K562 (cell line): ENCODE results near the gene IGF1R. TPM values are rescaled to one million over a fixed set of nuclear protein-coding genes. Genes with fewer than 3 reads are reported as not detected.

Experiments
- ATAC-seq: fragments of 200-7000 bp; cut with Tn5 transposase; 3 replicates; pipeline ENCODE4 v1.9.1; 2020; ENCODE audit warnings: moderate library complexity
- BruUV-seq: library from RNA; stranded (reverse); fragments of 400-500 nt; replicated peaks from 2 replicates; lab custom pipeline; 2021; lab: Mats Ljungman, UMichigan
- CTCF ChIA-PET: fragments of 300-600 bp; formaldehyde crosslinking; extraction: SDS; loops from one replicate; lab custom pipeline; 2021; ENCODE audit warnings: low intra/inter-chr PET ratio; lab: Yijun Ruan, JAX
- POLR2A ChIA-PET: fragments of 300-600, 350-650 bp; sonication (Branson Sonifier 250); formaldehyde crosslinking; extraction: SDS; loops from one replicate; lab custom pipeline; 2021; ENCODE audit warnings: antibody characterized with exemption, inconsistent platforms; lab: Yijun Ruan, JAX
- DNase-seq, 4 experiments: peaks; one replicate each; pipeline versions ENCODE4 v3.0.0 to v3.0.0-alpha.2; 2011 to 2018; ENCODE audit warnings: low spot score in 3 of 4, mixed read lengths in 3 of 4; ENCODE audit errors: extremely low read depth in 1 of 4
- FAIRE-seq: peaks from 2 replicates; lab custom pipeline; 2011; peaks lifted over from hg19 to GRCh38; lab: Jason Lieb, UNC
- H2AFZ ChIP-seq: 2 replicates; pipeline ENCODE4 v1.6.0; 2011; ENCODE audit warnings: low read depth, low read length, control low read depth, inconsistent platforms
- H3K27ac ChIP-seq: fragments of 200-600 bp; 3 replicates; pipeline ENCODE4 v1.8.0; 2011; ENCODE audit warnings: low read depth, mild to moderate bottlenecking, control low read depth, inconsistent platforms, low read length, moderate library complexity, mixed read lengths; ENCODE audit errors: extremely low read depth
- H3K27me3 ChIP-seq, 2 experiments: fragments of 300-600 bp in 1 of 2; 2 replicates in 1 of 2; 3 replicates in 1 of 2; pipeline versions ENCODE4 v1.6.0 to v1.8.0; 2011; ENCODE audit warnings: inconsistent platforms in 2 of 2, low read length in 2 of 2, mild to moderate bottlenecking in 1 of 2, mixed read lengths in 1 of 2, moderate library complexity in 1 of 2; ENCODE audit not compliant: control insufficient read depth in 2 of 2, insufficient read depth in 2 of 2
- H3K36me3 ChIP-seq: fragments of 300-600 bp; 3 replicates; pipeline ENCODE4 v1.8.0; 2011; ENCODE audit warnings: mild to moderate bottlenecking, low read length, inconsistent platforms; ENCODE audit not compliant: control insufficient read depth, insufficient read depth
- H3K4me1 ChIP-seq, 2 experiments: fragments of 200-600 bp in 1 of 2; replicated peaks in 1 of 2; 2 replicates in 1 of 2; 3 replicates in 1 of 2; pipeline versions ENCODE4 v1.5.1 to v1.8.0; 2011; ENCODE audit warnings: inconsistent platforms in 2 of 2, low read length in 2 of 2, mild to moderate bottlenecking in 1 of 2, mixed read lengths in 1 of 2, moderate library complexity in 1 of 2; ENCODE audit not compliant: control insufficient read depth in 2 of 2, insufficient read depth in 2 of 2
- H3K4me2 ChIP-seq: 2 replicates; pipeline ENCODE4 v1.6.1; 2011; ENCODE audit warnings: low read length, control low read depth, inconsistent platforms, mixed read lengths; ENCODE audit not compliant: insufficient read depth
- H3K4me3 ChIP-seq: fragments of 200-600 bp; sonication (generic), shearing (Covaris generic); 2 replicates; pipeline ENCODE4 v1.5.1; 2016; ENCODE audit warnings: control low read depth, inconsistent platforms
- H3K79me2 ChIP-seq: fragments of 200-600 bp; 3 replicates; pipeline ENCODE4 v1.8.0; 2011; ENCODE audit warnings: low read length, inconsistent platforms; ENCODE audit not compliant: control insufficient read depth, insufficient read depth
- H3K9ac ChIP-seq, 2 experiments: 2 replicates each; pipeline versions ENCODE4 v1.6.0 to v1.6.1; 2011; ENCODE audit warnings: low read depth in 2 of 2, low read length in 2 of 2, control low read depth in 1 of 2, inconsistent platforms in 1 of 2, mild to moderate bottlenecking in 1 of 2, mixed read lengths in 1 of 2; ENCODE audit not compliant: insufficient read depth in 1 of 2
- H3K9me1 ChIP-seq: one replicate; pipeline ENCODE4 v1.6.0; 2011; ENCODE audit warnings: inconsistent platforms, mild to moderate bottlenecking, low read length, moderate library complexity; ENCODE audit not compliant: control insufficient read depth, insufficient read depth
- H3K9me3 ChIP-seq: replicated peaks from 2 replicates; pipeline ENCODE4 v1.5.1; 2011; ENCODE audit warnings: low read depth, low read length, inconsistent platforms; ENCODE audit not compliant: control insufficient read depth, insufficient read depth
- H4K20me1 ChIP-seq: replicated peaks from 2 replicates; pipeline ENCODE4 v1.6.1; 2011; ENCODE audit warnings: low read length, inconsistent platforms, mixed read lengths; ENCODE audit not compliant: control insufficient read depth, insufficient read depth
- BHLHE40 ChIP-seq: IDR thresholded peaks from 2 replicates; pipeline ENCODE4 v1.6.1; 2011; ENCODE audit warnings: low read length, improper control_type of control experiment
- EP400 ChIP-seq: fragments of 450-650 bp; IDR thresholded peaks from 2 replicates; pipeline ENCODE4 v1.6.1; 2017; ENCODE audit warnings: antibody characterized with exemption, mild to moderate bottlenecking, moderate library complexity
- FOXJ3 ChIP-seq: sonication (generic); formaldehyde crosslinking; IDR thresholded peaks from 2 replicates; pipeline ENCODE4 v1.4.0; 2020; ENCODE audit warnings: mild to moderate bottlenecking, missing genetic modification reagents
- GTF2E2 ChIP-seq: fragments of 200-800 bp; sonication (Bioruptor generic); IDR thresholded peaks from 2 replicates; pipeline ENCODE4 v1.6.1; 2016; ENCODE audit warnings: missing genetic modification characterization, missing compliant biosample characterization
- HDGF ChIP-seq: fragments of 450-650 bp; IDR thresholded peaks from 2 replicates; pipeline ENCODE4 v1.6.1; 2016
- MBD2 ChIP-seq: sonication (generic); IDR thresholded peaks from 2 replicates; pipeline ENCODE4 v1.6.1; 2016; ENCODE audit warnings: low read depth, borderline replicate concordance
- MCM7 ChIP-seq, 2 experiments: fragments of 450-650 bp; IDR thresholded peaks; 2 replicates each; pipeline ENCODE4 v1.6.1; 2016 to 2018
- MIER1 ChIP-seq: fragments of 450-650 bp; IDR thresholded peaks from 2 replicates; pipeline ENCODE4 v1.6.1; 2016; ENCODE audit warnings: antibody characterized with exemption, mild to moderate bottlenecking, low read depth
- MTA2 ChIP-seq: fragments of 450-650 bp; IDR thresholded peaks from 2 replicates; pipeline ENCODE4 v1.6.1; 2016; ENCODE audit warnings: low read depth
- MTF1 ChIP-seq: fragments of 250-450 bp; sonication (Bioruptor Pico); IDR thresholded peaks from 2 replicates; pipeline ENCODE4 v1.9.0; 2021; ENCODE audit warnings: moderate library complexity, mild to moderate bottlenecking, inconsistent platforms, borderline replicate concordance
- MXI1 ChIP-seq: IDR thresholded peaks from 2 replicates; pipeline ENCODE4 v1.6.1; 2011; ENCODE audit warnings: low read depth, mild to moderate bottlenecking, improper control_type of control experiment, low read length
- POLR2H ChIP-seq: IDR thresholded peaks from 2 replicates; pipeline ENCODE4 v1.6.1; 2016; ENCODE audit warnings: missing genetic modification characterization, low read depth, mild to moderate bottlenecking, control low read depth, missing compliant biosample characterization, moderate library complexity
- PRMT5 ChIP-seq: sonication (generic); formaldehyde crosslinking; IDR thresholded peaks from 2 replicates; pipeline ENCODE4 v1.5.0; 2020; ENCODE audit warnings: missing genetic modification reagents
- PYGO2 ChIP-seq: fragments of 450-650 bp; IDR thresholded peaks from 2 replicates; pipeline ENCODE4 v1.6.1; 2016; ENCODE audit warnings: mild to moderate bottlenecking, missing genetic modification characterization, moderate library complexity, missing compliant biosample characterization
- SMAD1 ChIP-seq: fragments of 150-350 bp; IDR thresholded peaks from 2 replicates; pipeline ENCODE4 v1.6.1; 2014; ENCODE audit warnings: low read length, low read depth; ENCODE audit not compliant: partially characterized antibody
- SNRNP70 ChIP-seq: fragments of 200-400 bp; formaldehyde crosslinking; optimal IDR thresholded peaks from 2 replicates; pipeline ENCODE3; 2017; ENCODE audit warnings: low read depth, low read length
- ZNF384 ChIP-seq: IDR thresholded peaks from 2 replicates; pipeline ENCODE4 v1.6.1; 2012; ENCODE audit warnings: low read depth, low read length, improper control_type of control experiment
- ZNF696 ChIP-seq: fragments of 250-450 bp; sonication (Bioruptor Pico); conservative IDR thresholded peaks from 2 replicates; pipeline ENCODE4 v1.4.0; 2020; ENCODE audit warnings: mild to moderate bottlenecking, moderate library complexity
- ZNF778 ChIP-seq: fragments of 450-650 bp; formaldehyde crosslinking; IDR thresholded peaks from 2 replicates; pipeline ENCODE4 v1.4.0; 2020; ENCODE audit warnings: mild to moderate bottlenecking, moderate library complexity
- WGBS: fragments of 100-300 bp; shearing (Covaris generic); methylation state at CpG from one replicate; pipeline ENCODE4 v1.1.6; 2016; ENCODE audit warnings: low coverage, mixed read lengths; ENCODE audit not compliant: insufficient coverage; ENCODE audit errors: missing lambda C conversion rate; 5-methylcytosine and 5-hydroxymethylcytosine counted together
- in situ Hi-C: fragments of 300-500 bp; cut with MboI; formaldehyde crosslinking; loops from 4 replicates; pipeline ENCODE4 v1.15.0; 2018; ENCODE audit warnings: inconsistent platforms, mixed read lengths
- intact Hi-C: fragments of 100-400 bp; cut with micrococcal nuclease; formaldehyde crosslinking; loops from 2 replicates; pipeline ENCODE4 v1.14.2; 2022
- polyA plus RNA-seq, 8 experiments: library from polyadenylated mRNA; depleted of rRNA in 4 of 8; stranded (reverse) in 5 of 8; unstranded in 3 of 8; fragments of >200 nt; fragmentation: Nextera tagmentation in 2 of 8; fragmentation: Illumina TruSeq in 1 of 8; extraction: Ambion mirVana in 2 of 8; extraction: Trizol in 1 of 8; gene quantifications; 2 replicates each; pipeline versions ENCODE4 v1.2.1 to v1.2.3, GENCODE V29; 2011 to 2014; ENCODE audit warnings: inconsistent platforms in 1 of 8, missing spikeins in 1 of 8
- total RNA-seq, 7 experiments: library from RNA; depleted of rRNA in 6 of 7; stranded (reverse); fragments of >200 nt in 6 of 7; fragmentation: Illumina TruSeq in 2 of 7; extraction: Trizol in 2 of 7; gene quantifications; 2 replicates each; pipeline versions ENCODE4 v1.2.1 to v1.2.3, GENCODE V29; 2011 to 2021; ENCODE audit warnings: low replicate concordance in 1 of 7
- TF ChIP-seq, protein P1 (sequence below): fragments of 450-650 bp; IDR thresholded peaks from 2 replicates; pipeline ENCODE4 v1.6.1; 2018; ENCODE audit not compliant: partially characterized antibody

The IGF1R gene
- total and polyA plus RNA-seq, 9 of the 15 experiments (the other 6 are each of a cell fraction or from before 2014, with no cell fraction given) = 0.35 to 8.0 (median 1.6) TPM

DNA sequence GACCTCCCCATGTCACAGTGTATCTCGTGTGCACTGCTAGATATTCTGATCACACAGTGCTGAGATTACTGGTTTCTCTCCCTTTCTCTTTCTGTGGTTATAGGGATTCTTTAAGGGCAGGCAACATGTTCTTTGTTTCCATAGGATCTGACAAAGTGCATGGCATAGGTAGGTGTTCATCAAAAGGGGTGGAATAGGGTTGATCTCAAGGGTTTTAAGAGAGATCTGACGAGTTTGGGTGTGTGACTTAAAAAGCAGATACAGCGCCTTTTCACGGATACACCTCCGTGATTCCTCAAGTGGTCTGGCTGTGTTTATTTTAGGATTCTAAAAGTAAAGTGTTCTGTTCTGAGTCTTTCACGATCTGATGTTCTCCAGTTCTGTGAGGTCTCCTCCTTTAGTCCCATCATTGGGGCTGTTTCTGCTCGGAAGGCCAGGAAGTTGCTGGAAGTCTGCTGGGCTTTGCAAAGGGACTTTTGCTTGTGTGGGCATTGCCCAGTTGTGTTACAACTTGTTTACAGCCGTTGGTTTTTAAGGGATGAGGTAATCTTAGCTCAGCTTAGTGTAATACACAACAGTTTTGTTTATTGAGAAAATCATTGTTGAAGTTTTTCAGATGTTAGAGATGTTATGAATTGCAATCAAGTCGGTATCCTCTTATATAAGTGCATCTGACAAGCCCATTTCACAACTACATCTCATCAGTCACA is 34.8 kb downstream of the IGF1R start:
- ATAC-seq (no peak), FAIRE-seq (no peak)
- H3K4me2 ChIP-seq = no peak overlapping the region

More for the DNA sequence above, 34.8 kb downstream of the IGF1R start:
- Histone ChIP-seq H3K27me3 (peaks cover 4 to 25% of the 10 kb centered on the region in 2 experiments; a peak in 4 of 5 replicates), H3K9ac (no peak overlapping the region), H3K27ac (no peak overlapping the region), H2AFZ (no peak overlapping the region), H3K4me3 (no peak overlapping the region), H3K4me1 (no peaks in the 10 kb centered on the region), H3K9me1 (no peaks in the 10 kb centered on the region), H3K9me3 (no peaks in the 10 kb centered on the region), H3K79me2 (no peaks in the 10 kb centered on the region), H4K20me1 (peaks cover 19% of the 10 kb centered on the region), H3K36me3 (no peaks in the 10 kb centered on the region)
- in situ Hi-C loops (no loop called here), intact Hi-C loops (no loop called here)
- TF ChIP-seq SNRNP70 (no peak), FOXJ3 (CRISPR knock-in tag) (no peak), BHLHE40 (no peak), SMAD1 (no peak), PRMT5 (no peak), POLR2H (no peak), ZNF384 (no peak), MTF1 (CRISPR knock-in tag) (no peak), MXI1 (no peak), HDGF (no peak), MIER1 (no peak), GTF2E2 (tag) (no peak), MBD2 (no peak), PYGO2 (tag) (no peak), MTA2 (no peak), ZNF778 (CRISPR knock-in tag) (no peak), EP400 (no peak), MCM7 (IDR thresholded peaks at IDR 0.05) (no peak), ZNF696 (no peak)
- TF ChIP-seq, protein P1, sequence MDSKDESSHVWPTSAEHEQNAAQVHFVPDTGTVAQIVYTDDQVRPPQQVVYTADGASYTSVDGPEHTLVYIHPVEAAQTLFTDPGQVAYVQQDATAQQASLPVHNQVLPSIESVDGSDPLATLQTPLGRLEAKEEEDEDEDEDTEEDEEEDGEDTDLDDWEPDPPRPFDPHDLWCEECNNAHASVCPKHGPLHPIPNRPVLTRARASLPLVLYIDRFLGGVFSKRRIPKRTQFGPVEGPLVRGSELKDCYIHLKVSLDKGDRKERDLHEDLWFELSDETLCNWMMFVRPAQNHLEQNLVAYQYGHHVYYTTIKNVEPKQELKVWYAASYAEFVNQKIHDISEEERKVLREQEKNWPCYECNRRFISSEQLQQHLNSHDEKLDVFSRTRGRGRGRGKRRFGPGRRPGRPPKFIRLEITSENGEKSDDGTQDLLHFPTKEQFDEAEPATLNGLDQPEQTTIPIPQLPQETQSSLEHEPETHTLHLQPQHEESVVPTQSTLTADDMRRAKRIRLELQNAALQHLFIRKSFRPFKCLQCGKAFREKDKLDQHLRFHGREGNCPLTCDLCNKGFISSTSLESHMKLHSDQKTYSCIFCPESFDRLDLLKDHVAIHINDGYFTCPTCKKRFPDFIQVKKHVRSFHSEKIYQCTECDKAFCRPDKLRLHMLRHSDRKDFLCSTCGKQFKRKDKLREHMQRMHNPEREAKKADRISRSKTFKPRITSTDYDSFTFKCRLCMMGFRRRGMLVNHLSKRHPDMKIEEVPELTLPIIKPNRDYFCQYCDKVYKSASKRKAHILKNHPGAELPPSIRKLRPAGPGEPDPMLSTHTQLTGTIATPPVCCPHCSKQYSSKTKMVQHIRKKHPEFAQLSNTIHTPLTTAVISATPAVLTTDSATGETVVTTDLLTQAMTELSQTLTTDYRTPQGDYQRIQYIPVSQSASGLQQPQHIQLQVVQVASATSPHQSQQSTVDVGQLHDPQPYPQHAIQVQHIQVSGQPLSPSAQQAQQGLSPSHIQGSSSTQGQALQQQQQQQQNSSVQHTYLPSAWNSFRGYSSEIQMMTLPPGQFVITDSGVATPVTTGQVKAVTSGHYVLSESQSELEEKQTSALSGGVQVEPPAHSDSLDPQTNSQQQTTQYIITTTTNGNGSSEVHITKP = no peak
- ChIA-PET POLR2A (no interaction called here), CTCF (no interaction called here)
- BruUV-seq = no TSS peak
- no peak for DNase-seq
- WGBS = 2% methylated on average over 9 of the region's 9 CpGs
